Liver (tissue), 9 donors: ENCODE data around the gene FRMD4B. TPM values are rescaled to one million over a fixed set of nuclear protein-coding genes. Genes with fewer than 3 reads are reported as not detected.

ENCODE experiments used
- DNase-seq: peaks from one replicate; pipeline ENCODE4 v3.0.0-alpha.2; 2017; ENCODE audit warnings: low spot score
- H3K27ac ChIP-seq, 2 donors: one replicate each; pipeline ENCODE4 v1.7.0; 2013; ENCODE audit warnings: inconsistent platforms in 2 of 2, low read length in 2 of 2, control low read depth in 1 of 2, low read depth in 1 of 2, mild to moderate bottlenecking in 1 of 2
- H3K27me3 ChIP-seq, 4 donors: one replicate each; pipeline versions ENCODE4 v1.6.1 to v1.7.0; 2013; ENCODE audit warnings: low read length in 3 of 4, inconsistent platforms in 1 of 4, mild to moderate bottlenecking in 1 of 4, moderate library complexity in 1 of 4; ENCODE audit not compliant: control insufficient read depth in 4 of 4, insufficient read depth in 4 of 4
- H3K36me3 ChIP-seq, 4 donors: one replicate each; pipeline versions ENCODE4 v1.6.1 to v1.7.0; 2013; ENCODE audit warnings: low read length in 3 of 4, mild to moderate bottlenecking in 3 of 4, low read depth in 1 of 4, moderate library complexity in 1 of 4; ENCODE audit not compliant: control insufficient read depth in 4 of 4, insufficient read depth in 3 of 4
- H3K4me1 ChIP-seq, 4 donors: one replicate each; pipeline versions ENCODE4 v1.6.1 to v1.7.0; 2013; ENCODE audit warnings: low read length in 3 of 4, mild to moderate bottlenecking in 3 of 4, moderate library complexity in 1 of 4; ENCODE audit not compliant: control insufficient read depth in 4 of 4, insufficient read depth in 4 of 4
- H3K4me3 ChIP-seq, 3 donors: one replicate each; pipeline versions ENCODE4 v1.6.1 to v1.7.0; 2013; ENCODE audit warnings: low read length in 3 of 3, control low read depth in 1 of 3, low read depth in 1 of 3, mild to moderate bottlenecking in 1 of 3
- H3K9ac ChIP-seq, 2 donors: one replicate each; pipeline ENCODE4 v1.7.0; 2013; ENCODE audit warnings: low read length in 2 of 2, mild to moderate bottlenecking in 2 of 2, moderate library complexity in 2 of 2, control low read depth in 1 of 2, low read depth in 1 of 2
- H3K9me3 ChIP-seq, 4 donors: one replicate each; pipeline versions ENCODE4 v1.6.1 to v1.7.0; 2013; ENCODE audit warnings: low read length in 3 of 4; ENCODE audit not compliant: control insufficient read depth in 4 of 4
- EGR1 ChIP-seq, 2 donors: IDR thresholded peaks; 2 replicates each; pipeline ENCODE4 v1.6.1; 2016 to 2018; ENCODE audit warnings: antibody characterized with exemption in 2 of 2, low read depth in 2 of 2
- FOXA1 ChIP-seq: IDR thresholded peaks from 2 replicates; pipeline ENCODE4 v1.6.1; 2016; ENCODE audit warnings: antibody characterized with exemption
- FOXA2 ChIP-seq: IDR thresholded peaks from 2 replicates; pipeline ENCODE4 v1.6.1; 2016; ENCODE audit warnings: antibody characterized with exemption
- GABPA ChIP-seq, 2 donors: IDR thresholded peaks in 1 of 2; conservative IDR thresholded peaks in 1 of 2; 2 replicates each; pipeline ENCODE4 v1.6.1; 2016; ENCODE audit warnings: antibody characterized with exemption in 2 of 2, mild to moderate bottlenecking in 1 of 2, moderate library complexity in 1 of 2
- HNF4A ChIP-seq, 2 donors: conservative IDR thresholded peaks; 2 replicates each; pipeline ENCODE4 v1.6.1; 2016; ENCODE audit warnings: antibody characterized with exemption in 2 of 2, mild to moderate bottlenecking in 2 of 2
- HNF4G ChIP-seq: IDR thresholded peaks from 2 replicates; pipeline ENCODE4 v1.6.1; 2016; ENCODE audit warnings: antibody characterized with exemption
- JUND ChIP-seq, 2 donors: IDR thresholded peaks; 2 replicates each; pipeline ENCODE4 v1.6.1; 2016; ENCODE audit warnings: antibody characterized with exemption in 2 of 2
- NR2F2 ChIP-seq: IDR thresholded peaks from 2 replicates; pipeline ENCODE4 v1.6.1; 2016; ENCODE audit warnings: antibody characterized with exemption
- RAD21 ChIP-seq, 2 donors: IDR thresholded peaks; 2 replicates each; pipeline ENCODE4 v1.6.1; 2016; ENCODE audit warnings: antibody characterized with exemption in 2 of 2, mild to moderate bottlenecking in 2 of 2
- RXRA ChIP-seq, 2 donors: IDR thresholded peaks; 2 replicates each; pipeline ENCODE4 v1.6.1; 2017 to 2018; ENCODE audit warnings: antibody characterized with exemption in 2 of 2, mild to moderate bottlenecking in 1 of 2
- SP1 ChIP-seq: IDR thresholded peaks from 2 replicates; pipeline ENCODE4 v1.6.1; 2018; ENCODE audit warnings: antibody characterized with exemption, mild to moderate bottlenecking
- TAF1 ChIP-seq: conservative IDR thresholded peaks from 2 replicates; pipeline ENCODE4 v1.6.1; 2016; ENCODE audit warnings: antibody characterized with exemption, mild to moderate bottlenecking
- YY1 ChIP-seq: IDR thresholded peaks from 2 replicates; pipeline ENCODE4 v1.6.1; 2016; ENCODE audit warnings: antibody characterized with exemption, mild to moderate bottlenecking
- WGBS: extraction: QIAGEN DNeasy Blood & Tissue Kit; methylation state at CpG from one replicate; pipeline ENCODE4 v1.1.7; 2013; 5-methylcytosine and 5-hydroxymethylcytosine counted together
- polyA plus RNA-seq, 2 donors: library from polyadenylated mRNA; stranded (reverse) in 1 of 2; unstranded in 1 of 2; fragments of 200-250 nt in 1 of 2; fragments of >200 nt in 1 of 2; fragmentation: Nextera tagmentation in 1 of 2; extraction: Ambion mirVana in 1 of 2; gene quantifications; one replicate each; pipeline versions ENCODE4 v1.2.1 to v1.2.3, GENCODE V29; 2013 to 2015
- total RNA-seq, 2 donors: library from RNA; depleted of rRNA; stranded (reverse); fragments of >200 nt; gene quantifications; one replicate each; pipeline ENCODE4 v1.2.3, GENCODE V29; 2014
- TF ChIP-seq, protein P1 (sequence below): fragments of 150-350 bp; IDR thresholded peaks from 2 replicates; pipeline ENCODE4 v1.5.1; 2017; ENCODE audit warnings: improper control_type of control experiment, low read depth, low read length; ENCODE audit not compliant: missing input control
- TF ChIP-seq, protein P2 (sequence below): IDR thresholded peaks from 2 replicates; pipeline ENCODE4 v1.6.1; 2016; ENCODE audit warnings: antibody characterized with exemption
- TF ChIP-seq, protein P3 (sequence below): IDR thresholded peaks from 2 replicates; pipeline ENCODE4 v1.6.1; 2016; ENCODE audit warnings: antibody characterized with exemption, mild to moderate bottlenecking
- TF ChIP-seq, protein P4 (sequence below): IDR thresholded peaks from 2 replicates; pipeline ENCODE4 v1.6.1; 2016; ENCODE audit warnings: antibody characterized with exemption
- TF ChIP-seq, protein P5 (sequence below): IDR thresholded peaks from 2 replicates; pipeline ENCODE4 v1.6.1; 2016; ENCODE audit warnings: antibody characterized with exemption
- donor health status: healthy.
- donor health status: healthy.
- donor health status: healthy.
- donor health status: healthy.
- donor health status: healthy.

Gene FRMD4B
- total and polyA plus RNA-seq, 4 donors = 7.3 to 22.6 (median 15.0) TPM

DNA sequence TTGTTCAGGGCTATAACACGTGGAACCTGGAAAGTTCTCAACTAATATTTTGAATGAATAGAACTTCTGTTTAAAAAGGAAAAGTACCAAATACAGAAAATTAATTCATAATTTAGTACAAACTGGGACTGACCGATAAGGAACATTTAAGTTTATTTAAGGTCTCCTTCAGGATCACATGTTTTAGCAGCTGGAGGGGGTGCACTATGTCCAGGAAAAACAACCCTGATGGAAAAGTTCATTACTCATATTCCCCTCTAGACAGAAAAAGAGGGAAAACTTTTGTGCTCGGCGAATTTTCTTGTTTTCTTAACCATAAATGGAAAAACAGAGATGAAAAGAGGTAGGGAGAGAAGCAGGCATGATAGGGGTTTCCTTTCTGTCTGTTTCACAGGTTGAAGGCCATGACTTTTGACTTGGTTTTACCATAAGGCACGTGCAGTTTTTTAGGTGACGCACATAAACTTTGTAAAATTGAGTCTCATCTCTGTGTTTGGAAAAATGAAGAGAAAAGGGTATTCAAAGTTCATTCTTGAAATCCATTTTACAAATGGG, 26.5 kb downstream of the FRMD4B start:
- WGBS = 82% methylated on average over 6 of the region's 6 CpGs
- TF ChIP-seq NR2F2 = peak; percentile 57
- no peak for TF ChIP-seq EGR1 (IDR thresholded peaks at IDR 0.05; ENCODE audit: low read depth in 2 of 2)
- no peak for DNase-seq
- H3K4me3 ChIP-seq = no peak overlapping the region
- no peaks in the 10 kb centered on the region for H3K27me3 ChIP-seq
- no peak overlapping the region for H3K9ac ChIP-seq
- H3K4me1 ChIP-seq = no peaks in the 10 kb centered on the region
- H3K36me3 ChIP-seq = no peaks in the 10 kb centered on the region
- H3K27ac ChIP-seq = no peak overlapping the region
- H3K9me3 ChIP-seq = peaks cover 0 to 5% (median 1%) of the 10 kb centered on the region in 4 donors

DNA sequence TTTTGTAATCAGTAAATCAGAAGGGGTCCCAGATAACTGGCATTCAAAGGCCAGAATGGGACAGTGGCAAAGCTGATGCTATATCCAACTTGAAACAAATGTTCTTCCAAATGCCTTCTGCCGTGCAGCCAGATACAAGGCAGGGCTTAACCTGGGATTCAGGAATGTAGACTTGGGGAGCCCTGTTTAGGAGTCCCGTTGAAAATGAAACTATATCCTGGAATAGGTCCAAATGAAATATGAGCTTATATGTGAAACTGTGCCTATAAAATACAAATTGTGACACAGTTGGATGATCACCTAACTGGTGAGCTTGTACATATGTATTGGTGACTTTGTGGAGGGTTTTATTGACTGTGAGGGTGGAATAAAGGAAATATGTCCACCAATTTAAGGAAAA, 28.7 kb downstream of the FRMD4B start:
- no peak for TF ChIP-seq RAD21 (IDR thresholded peaks at IDR 0.05)
- no peak for TF ChIP-seq YY1
- TF ChIP-seq EGR1 (IDR thresholded peaks at IDR 0.05; ENCODE audit: low read depth in 2 of 2) = no peak
- TF ChIP-seq SP1 = no peak
- no peak for TF ChIP-seq FOXA2
- no peak for TF ChIP-seq TAF1
- TF ChIP-seq FOXA1 = no peak
- TF ChIP-seq, protein P1, sequence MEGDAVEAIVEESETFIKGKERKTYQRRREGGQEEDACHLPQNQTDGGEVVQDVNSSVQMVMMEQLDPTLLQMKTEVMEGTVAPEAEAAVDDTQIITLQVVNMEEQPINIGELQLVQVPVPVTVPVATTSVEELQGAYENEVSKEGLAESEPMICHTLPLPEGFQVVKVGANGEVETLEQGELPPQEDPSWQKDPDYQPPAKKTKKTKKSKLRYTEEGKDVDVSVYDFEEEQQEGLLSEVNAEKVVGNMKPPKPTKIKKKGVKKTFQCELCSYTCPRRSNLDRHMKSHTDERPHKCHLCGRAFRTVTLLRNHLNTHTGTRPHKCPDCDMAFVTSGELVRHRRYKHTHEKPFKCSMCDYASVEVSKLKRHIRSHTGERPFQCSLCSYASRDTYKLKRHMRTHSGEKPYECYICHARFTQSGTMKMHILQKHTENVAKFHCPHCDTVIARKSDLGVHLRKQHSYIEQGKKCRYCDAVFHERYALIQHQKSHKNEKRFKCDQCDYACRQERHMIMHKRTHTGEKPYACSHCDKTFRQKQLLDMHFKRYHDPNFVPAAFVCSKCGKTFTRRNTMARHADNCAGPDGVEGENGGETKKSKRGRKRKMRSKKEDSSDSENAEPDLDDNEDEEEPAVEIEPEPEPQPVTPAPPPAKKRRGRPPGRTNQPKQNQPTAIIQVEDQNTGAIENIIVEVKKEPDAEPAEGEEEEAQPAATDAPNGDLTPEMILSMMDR = no peak
- TF ChIP-seq JUND (IDR thresholded peaks at IDR 0.05) = no peak
- TF ChIP-seq RXRA (IDR thresholded peaks at IDR 0.05) = no peak
- no peak for DNase-seq
- Histone ChIP-seq H3K4me3 (no peak overlapping the region), H3K9me3 (peaks cover 0 to 5% (median 1%) of the 10 kb centered on the region in 4 donors), H3K27ac (no peak overlapping the region), H3K4me1 (no peaks in the 10 kb centered on the region), H3K27me3 (no peaks in the 10 kb centered on the region), H3K9ac (no peak overlapping the region), H3K36me3 (no peaks in the 10 kb centered on the region)
- 40% methylated on average over 2 of the region's 2 CpGs for WGBS

DNA sequence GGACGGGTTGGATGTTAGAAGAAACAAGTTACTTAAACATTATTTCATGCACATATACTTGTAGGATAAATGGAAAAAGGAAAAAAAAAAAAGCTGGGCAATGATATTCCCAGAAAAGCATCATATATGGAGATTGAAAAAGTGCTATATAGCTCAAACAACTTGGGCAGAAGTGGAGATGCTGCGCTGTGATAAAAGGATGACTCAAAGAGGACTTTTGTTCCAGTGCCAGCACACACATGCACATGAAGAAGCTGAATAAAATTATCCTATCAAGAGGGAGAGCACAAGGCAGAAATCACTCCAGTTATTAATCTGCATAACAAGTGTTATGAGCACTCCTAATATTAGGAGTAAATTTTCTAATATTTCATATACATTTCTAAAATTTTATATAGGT, 30.9 kb downstream of the FRMD4B start:
- H3K27ac ChIP-seq = no peak overlapping the region
- H3K27me3 ChIP-seq = no peaks in the 10 kb centered on the region
- H3K9me3 ChIP-seq = peaks cover 0 to 5% (median 1%) of the 10 kb centered on the region in 4 donors
- no peak for TF ChIP-seq TAF1
- TF ChIP-seq HNF4G = no peak
- no peak for TF ChIP-seq FOXA1
- no peak for TF ChIP-seq RAD21 (IDR thresholded peaks at IDR 0.05)
- TF ChIP-seq, protein P2, sequence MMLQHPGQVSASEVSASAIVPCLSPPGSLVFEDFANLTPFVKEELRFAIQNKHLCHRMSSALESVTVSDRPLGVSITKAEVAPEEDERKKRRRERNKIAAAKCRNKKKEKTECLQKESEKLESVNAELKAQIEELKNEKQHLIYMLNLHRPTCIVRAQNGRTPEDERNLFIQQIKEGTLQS = no peak
- no peak for TF ChIP-seq YY1
- no peak for TF ChIP-seq GABPA (IDR thresholded peaks at IDR 0.05 in 1 of 2, conservative IDR thresholded peaks at IDR 0.05 in 1 of 2)
- no peak for TF ChIP-seq RXRA (IDR thresholded peaks at IDR 0.05)
- TF ChIP-seq FOXA2 = no peak
- TF ChIP-seq, protein P3, sequence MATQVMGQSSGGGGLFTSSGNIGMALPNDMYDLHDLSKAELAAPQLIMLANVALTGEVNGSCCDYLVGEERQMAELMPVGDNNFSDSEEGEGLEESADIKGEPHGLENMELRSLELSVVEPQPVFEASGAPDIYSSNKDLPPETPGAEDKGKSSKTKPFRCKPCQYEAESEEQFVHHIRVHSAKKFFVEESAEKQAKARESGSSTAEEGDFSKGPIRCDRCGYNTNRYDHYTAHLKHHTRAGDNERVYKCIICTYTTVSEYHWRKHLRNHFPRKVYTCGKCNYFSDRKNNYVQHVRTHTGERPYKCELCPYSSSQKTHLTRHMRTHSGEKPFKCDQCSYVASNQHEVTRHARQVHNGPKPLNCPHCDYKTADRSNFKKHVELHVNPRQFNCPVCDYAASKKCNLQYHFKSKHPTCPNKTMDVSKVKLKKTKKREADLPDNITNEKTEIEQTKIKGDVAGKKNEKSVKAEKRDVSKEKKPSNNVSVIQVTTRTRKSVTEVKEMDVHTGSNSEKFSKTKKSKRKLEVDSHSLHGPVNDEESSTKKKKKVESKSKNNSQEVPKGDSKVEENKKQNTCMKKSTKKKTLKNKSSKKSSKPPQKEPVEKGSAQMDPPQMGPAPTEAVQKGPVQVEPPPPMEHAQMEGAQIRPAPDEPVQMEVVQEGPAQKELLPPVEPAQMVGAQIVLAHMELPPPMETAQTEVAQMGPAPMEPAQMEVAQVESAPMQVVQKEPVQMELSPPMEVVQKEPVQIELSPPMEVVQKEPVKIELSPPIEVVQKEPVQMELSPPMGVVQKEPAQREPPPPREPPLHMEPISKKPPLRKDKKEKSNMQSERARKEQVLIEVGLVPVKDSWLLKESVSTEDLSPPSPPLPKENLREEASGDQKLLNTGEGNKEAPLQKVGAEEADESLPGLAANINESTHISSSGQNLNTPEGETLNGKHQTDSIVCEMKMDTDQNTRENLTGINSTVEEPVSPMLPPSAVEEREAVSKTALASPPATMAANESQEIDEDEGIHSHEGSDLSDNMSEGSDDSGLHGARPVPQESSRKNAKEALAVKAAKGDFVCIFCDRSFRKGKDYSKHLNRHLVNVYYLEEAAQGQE = no peak
- TF ChIP-seq NR2F2 = no peak
- TF ChIP-seq, protein P4, sequence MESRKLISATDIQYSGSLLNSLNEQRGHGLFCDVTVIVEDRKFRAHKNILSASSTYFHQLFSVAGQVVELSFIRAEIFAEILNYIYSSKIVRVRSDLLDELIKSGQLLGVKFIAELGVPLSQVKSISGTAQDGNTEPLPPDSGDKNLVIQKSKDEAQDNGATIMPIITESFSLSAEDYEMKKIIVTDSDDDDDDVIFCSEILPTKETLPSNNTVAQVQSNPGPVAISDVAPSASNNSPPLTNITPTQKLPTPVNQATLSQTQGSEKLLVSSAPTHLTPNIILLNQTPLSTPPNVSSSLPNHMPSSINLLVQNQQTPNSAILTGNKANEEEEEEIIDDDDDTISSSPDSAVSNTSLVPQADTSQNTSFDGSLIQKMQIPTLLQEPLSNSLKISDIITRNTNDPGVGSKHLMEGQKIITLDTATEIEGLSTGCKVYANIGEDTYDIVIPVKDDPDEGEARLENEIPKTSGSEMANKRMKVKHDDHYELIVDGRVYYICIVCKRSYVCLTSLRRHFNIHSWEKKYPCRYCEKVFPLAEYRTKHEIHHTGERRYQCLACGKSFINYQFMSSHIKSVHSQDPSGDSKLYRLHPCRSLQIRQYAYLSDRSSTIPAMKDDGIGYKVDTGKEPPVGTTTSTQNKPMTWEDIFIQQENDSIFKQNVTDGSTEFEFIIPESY = no peak
- TF ChIP-seq JUND (IDR thresholded peaks at IDR 0.05) = no peak
- TF ChIP-seq, protein P5, sequence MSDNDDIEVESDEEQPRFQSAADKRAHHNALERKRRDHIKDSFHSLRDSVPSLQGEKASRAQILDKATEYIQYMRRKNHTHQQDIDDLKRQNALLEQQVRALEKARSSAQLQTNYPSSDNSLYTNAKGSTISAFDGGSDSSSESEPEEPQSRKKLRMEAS = no peak
- no peak for TF ChIP-seq EGR1 (IDR thresholded peaks at IDR 0.05; ENCODE audit: low read depth in 2 of 2)
- no peak for TF ChIP-seq HNF4A (conservative IDR thresholded peaks at IDR 0.05)
- no peak for TF ChIP-seq SP1
- no peak for DNase-seq
- no peak overlapping the region for H3K9ac ChIP-seq
- WGBS = 82% methylated on average over 2 of the region's 2 CpGs
- H3K36me3 ChIP-seq = no peaks in the 10 kb centered on the region
- no peak overlapping the region for H3K4me3 ChIP-seq
- no peaks in the 10 kb centered on the region for H3K4me1 ChIP-seq
